Ecto neural progenitor cell (in vitro differentiated cells): ENCODE data around the gene FADS3.
"Not testable (repeated sequence)": the region's sequence is repeated elsewhere in the genome, so short reads cannot be mapped to it uniquely, and the experiment has no call there.

ENCODE experiments used
- DNase-seq: peaks from one replicate; pipeline ENCODE4 v3.0.0-alpha.2; 2018; ENCODE audit warnings: low spot score

The FADS3 gene

DNA sequence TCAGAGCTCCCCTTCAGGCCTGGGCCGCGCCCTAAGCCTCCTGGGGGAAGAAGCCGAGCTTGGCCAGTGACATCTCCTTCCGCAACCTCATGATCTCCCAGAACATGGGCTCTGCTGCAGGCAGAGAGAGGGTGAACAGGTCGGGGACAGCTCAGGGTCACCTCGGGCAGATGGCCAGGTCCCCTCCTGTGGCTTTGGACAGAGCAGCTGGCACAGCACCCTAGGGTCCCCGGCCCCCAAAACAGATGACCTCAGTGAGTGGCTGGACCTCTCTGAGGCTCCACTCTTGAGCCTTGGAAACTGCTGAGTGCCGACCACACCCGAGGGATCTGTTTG, 6.9 kb upstream of the FADS3 start:
- no peak for DNase-seq

GRCh38 chr11:61897387-61898246, 6.3 kb upstream of the FADS3 start:
- peak; percentile 90 for DNase-seq

GRCh38 chr11:61896665-61897386, 5.5 kb upstream of the FADS3 start:
- no peak for DNase-seq

DNA sequence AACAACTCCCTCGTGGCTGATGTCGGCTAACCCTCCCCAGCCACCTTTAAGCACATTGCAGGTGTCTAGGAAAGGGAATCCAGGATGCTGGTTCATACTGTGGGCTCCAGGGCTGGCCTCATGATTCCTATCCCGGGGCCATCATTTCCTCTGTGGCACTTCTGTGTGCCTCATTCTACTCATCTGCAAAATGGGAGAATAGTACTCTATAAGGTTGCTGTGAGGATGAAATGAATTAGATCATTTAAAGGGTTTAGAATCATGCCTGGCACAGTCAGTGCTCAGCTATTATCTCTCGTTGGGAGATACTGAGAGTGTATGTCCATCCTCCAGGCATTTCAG, 4.3 kb upstream of the FADS3 start:
- DNase-seq = no peak

- no peak for DNase-seq
Measured at GRCh38 chr11:61895046-61895717, 3.8 kb upstream of the FADS3 start.

GRCh38 chr11:61893981-61894380, 2.6 kb upstream of the FADS3 start:
- DNase-seq = no peak

GRCh38 chr11:61892085-61892370, 683 bp upstream of the FADS3 start:
- DNase-seq = no peak

GRCh38 chr11:61890529-61891330, 615 bp downstream of the FADS3 start:
- no peak for DNase-seq

- no peak for DNase-seq
Measured at GRCh38 chr11:61889831-61890230, 1.5 kb downstream of the FADS3 start.

- DNase-seq = no peak
Measured at GRCh38 chr11:61888590-61888989, 2.8 kb downstream of the FADS3 start.

DNA sequence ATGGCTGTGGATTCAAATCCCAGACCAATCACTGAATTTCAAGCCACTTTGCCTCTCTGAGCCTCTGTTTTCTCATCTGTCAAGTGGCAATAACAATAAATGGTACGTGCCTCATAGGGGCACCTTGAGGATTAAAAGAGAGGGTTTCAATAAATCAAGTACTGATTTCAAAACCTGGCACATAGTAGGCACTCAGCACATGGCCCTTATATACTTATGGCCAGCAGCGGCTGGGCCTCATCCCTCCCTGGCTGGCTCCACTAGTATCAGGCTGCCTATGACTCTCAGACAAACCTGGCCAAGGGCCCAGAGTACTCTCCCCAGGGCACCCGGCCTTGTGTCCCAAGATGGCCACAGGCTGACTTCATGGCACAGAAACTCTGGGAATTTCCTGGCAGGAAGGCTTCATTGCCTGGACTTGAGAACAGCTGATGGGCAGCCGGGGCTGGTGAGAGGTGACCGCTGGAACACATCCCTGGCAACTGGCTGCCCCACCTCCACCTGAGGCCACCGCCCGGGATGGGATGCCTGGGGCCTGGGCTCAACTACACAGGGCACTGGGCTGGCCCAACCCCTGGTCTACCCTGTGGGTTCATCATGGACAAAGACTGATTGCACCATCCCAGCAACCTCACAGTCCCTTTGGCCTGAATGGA, 3.4 kb downstream of the FADS3 start:
- no peak for DNase-seq

- no peak for DNase-seq
Measured at GRCh38 chr11:61886643-61887042, 4.7 kb downstream of the FADS3 start.

GRCh38 chr11:61885784-61886580, 5.4 kb downstream of the FADS3 start:
- DNase-seq = no peak

DNA sequence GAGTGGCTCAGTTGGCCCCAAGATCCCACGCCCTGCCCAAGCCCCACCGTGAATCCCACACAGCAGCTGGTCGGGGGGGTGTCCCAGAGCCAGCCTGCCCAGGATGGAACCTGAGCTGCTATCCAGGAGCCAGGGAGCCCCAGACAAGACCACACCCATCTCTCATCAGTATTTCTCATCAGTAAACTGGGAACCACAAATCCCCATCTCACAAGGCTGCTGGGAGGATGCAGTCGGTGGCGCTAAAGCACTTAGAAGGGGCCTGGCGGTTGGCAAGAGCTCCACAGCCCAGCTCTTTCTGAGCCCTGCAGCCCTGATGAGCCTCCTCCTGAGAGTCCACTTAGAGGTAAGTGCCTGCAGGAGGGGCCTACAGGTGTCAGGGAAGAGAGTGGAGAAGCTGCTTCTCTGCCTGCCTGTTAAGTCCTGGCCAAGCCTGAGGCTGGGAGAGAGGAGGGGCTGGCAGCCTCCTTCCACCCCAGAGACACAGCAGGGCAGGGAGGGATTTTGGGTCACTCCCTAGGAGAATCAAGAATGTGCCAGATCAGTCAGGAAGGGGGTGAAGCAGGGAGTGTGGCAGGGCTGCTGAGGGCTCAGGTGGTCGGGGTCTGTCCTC, 6.1 kb downstream of the FADS3 start:
- DNase-seq = no peak

DNA sequence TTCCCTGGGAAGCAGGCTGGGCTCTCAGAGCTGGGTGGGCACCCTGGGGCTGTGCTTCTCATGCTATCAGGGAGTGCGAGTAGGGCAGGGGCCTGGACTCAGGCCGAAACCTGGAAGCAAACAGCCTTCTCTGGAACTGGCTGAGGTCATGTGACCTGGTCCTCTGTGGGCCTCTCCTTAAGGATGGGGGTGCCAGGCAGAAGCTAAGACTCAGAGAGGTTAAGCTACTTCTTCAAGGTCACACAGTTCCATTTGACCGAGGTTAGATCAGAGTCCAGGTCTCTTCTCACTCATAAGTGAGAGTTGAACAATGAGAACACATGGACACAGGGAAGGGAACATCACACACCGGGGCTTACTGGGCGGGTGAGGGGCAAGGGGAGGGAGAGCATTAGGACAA, 7.4 kb downstream of the FADS3 start:
- no peak for DNase-seq

DNA sequence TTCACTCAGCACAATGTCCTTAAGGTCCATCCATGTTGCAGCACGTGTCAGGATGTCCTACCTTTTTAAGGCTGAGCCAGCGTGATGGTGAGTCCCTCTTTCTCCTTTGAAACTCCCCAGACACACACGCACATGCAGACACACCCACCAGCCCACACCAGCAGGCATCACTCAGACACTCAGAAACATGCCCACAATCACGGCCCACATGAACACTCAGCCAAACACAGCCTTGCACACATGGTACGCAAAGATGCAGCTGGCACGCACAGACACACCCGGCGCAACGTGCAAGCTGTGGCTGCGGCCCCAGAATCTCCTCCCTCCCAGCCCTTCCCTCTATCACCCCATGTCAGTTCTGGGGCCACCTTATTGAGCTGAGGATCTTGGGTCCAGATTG, 8.0 kb downstream of the FADS3 start:
- no peak for DNase-seq

- no peak for DNase-seq
Measured at GRCh38 chr11:61882879-61883278, 8.5 kb downstream of the FADS3 start.

DNA sequence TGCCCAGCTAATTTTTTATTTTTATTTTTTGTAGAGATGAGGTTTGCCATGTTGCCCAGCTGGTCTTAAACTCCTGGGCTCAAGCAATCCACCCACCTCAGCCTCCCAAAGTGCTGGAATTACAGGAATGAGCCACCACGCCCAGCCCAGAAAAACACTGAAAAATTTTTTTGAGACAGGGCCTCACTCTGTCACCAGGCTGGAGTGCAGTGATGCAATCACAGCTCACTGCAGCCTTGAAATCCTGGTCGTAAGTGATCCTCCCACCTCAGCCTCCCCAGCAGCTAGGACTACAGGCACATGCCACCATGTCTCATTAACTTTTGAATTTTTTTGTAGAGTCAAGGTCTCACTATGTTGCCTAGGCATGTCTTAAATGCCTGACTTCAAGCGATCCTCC, 9.1 kb downstream of the FADS3 start:
- DNase-seq = not testable (repeated sequence)

DNA sequence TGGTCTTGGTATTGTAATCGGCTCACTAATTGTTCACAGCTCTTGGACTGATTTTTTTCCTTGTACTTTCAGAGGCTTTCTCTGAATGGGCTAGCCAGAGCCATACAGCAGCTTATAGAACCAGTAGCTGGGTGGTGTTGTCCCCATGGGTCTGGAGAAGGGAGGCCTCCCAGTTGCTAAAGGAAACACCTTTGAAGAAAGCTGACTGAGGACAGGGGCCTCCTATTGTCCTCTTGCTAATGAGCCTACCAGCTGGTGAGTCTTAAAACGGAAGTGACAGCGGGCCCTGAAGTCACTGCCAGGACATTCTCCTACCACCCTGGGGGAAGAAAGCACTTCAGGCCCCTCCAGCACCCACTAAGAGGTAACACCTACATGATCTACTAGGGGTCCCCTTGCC, 9.9 kb downstream of the FADS3 start:
- DNase-seq = no peak

DNA sequence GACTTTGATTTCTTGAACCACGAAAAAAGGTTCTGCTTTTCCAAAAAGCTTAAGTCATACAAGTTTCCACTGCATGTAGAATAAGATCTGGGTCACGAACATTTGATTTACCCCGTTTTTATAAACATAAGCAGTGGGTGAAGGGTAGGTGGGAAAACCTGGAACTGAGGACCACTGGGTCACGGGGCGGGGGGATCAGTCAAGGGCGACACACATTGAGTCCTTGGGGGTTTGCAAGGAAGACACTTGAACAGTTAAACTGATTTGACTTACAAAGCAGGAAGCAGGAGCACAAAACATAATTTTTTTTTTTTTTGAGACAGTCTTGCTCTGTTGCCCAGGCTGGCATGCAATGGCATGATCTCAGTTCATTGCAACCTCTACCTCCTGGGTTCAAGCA, 10.9 kb downstream of the FADS3 start:
- DNase-seq = no peak

DNA sequence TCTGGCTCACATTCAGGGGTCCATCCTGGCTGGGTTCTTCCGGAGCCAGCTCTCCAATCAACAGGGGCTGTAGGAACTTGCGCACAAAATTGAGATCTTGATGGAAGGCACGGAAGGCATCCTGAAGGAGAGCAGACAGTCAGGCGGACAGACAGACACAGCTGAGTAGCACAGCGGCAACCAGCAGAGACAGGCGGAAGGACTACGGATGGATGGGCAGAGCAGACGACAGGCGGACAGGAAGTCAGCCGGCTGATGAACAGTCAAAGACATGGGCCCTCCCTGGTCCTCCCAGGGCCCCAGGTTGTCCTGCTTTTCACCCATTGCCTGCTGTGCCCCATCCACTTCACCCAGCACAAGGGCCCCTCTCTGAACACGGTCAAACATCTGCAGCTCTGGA, 11.3 kb downstream of the FADS3 start:
- no peak for DNase-seq
